Smooth muscle cell (in vitro differentiated cells): ENCODE results near the gene EFL1. TPM values are rescaled to one million over a fixed set of nuclear protein-coding genes. Genes with fewer than 3 reads are reported as not detected.
"Not testable (repeated sequence)": the region's sequence is repeated elsewhere in the genome, so short reads cannot be mapped to it uniquely, and the experiment has no call there.

Source experiments
- DNase-seq: peaks from one replicate; lab custom pipeline; 2025; ENCODE audit not compliant: unreplicated experiment; lab: John Stamatoyannopoulos, UW
- H2AFZ ChIP-seq: fragments of 200-600 bp; sonication (generic); 2 replicates; pipeline ENCODE4 v1.6.0; 2016; ENCODE audit warnings: antibody characterized with exemption, low read depth, mild to moderate bottlenecking
- H3F3A ChIP-seq: fragments of 200-600 bp; sonication (generic); 2 replicates; pipeline ENCODE4 v1.6.0; 2017; ENCODE audit warnings: antibody characterized with exemption, low read depth
- H3K27ac ChIP-seq: fragments of 200-600 bp; sonication (generic); 2 replicates; pipeline ENCODE4 v1.5.1; 2016; ENCODE audit warnings: low read depth, mild to moderate bottlenecking
- H3K27me3 ChIP-seq: fragments of 200-600 bp; sonication (generic); 2 replicates; pipeline ENCODE4 v1.6.1; 2016; ENCODE audit warnings: low read depth, mild to moderate bottlenecking
- H3K36me3 ChIP-seq: fragments of 200-600 bp; sonication (generic); 2 replicates; pipeline ENCODE4 v1.5.1; 2016; ENCODE audit warnings: low read depth
- H3K4me1 ChIP-seq: fragments of 200-600 bp; sonication (generic); 2 replicates; pipeline ENCODE4 v1.5.1; 2016; ENCODE audit warnings: low read depth
- H3K4me2 ChIP-seq: fragments of 200-600 bp; sonication (generic); 2 replicates; pipeline ENCODE4 v1.6.0; 2016; ENCODE audit warnings: mild to moderate bottlenecking
- H3K4me3 ChIP-seq: fragments of 200-600 bp; sonication (generic); 2 replicates; pipeline ENCODE4 v1.5.1; 2016; ENCODE audit warnings: mild to moderate bottlenecking
- H3K79me2 ChIP-seq: fragments of 200-600 bp; sonication (generic); 2 replicates; pipeline ENCODE4 v1.6.0; 2016; ENCODE audit warnings: low read depth, mild to moderate bottlenecking
- H3K9ac ChIP-seq: fragments of 200-600 bp; sonication (generic); 2 replicates; pipeline ENCODE4 v1.6.0; 2016; ENCODE audit warnings: low read depth
- H3K9me3 ChIP-seq: fragments of 200-600 bp; sonication (generic); replicated peaks from 2 replicates; pipeline ENCODE4 v1.5.1; 2016; ENCODE audit warnings: low read depth
- H4K20me1 ChIP-seq: fragments of 200-600 bp; sonication (generic); 2 replicates; pipeline ENCODE4 v1.6.0; 2016; ENCODE audit warnings: low read depth
- CTCF ChIP-seq: fragments of 200-600 bp; sonication (generic); IDR thresholded peaks from 2 replicates; pipeline ENCODE4 v1.5.1; 2017; ENCODE audit warnings: borderline replicate concordance, mild to moderate bottlenecking, antibody characterized with exemption; ENCODE audit not compliant: insufficient read depth, poor library complexity, severe bottlenecking
- WGBS: methylation state at CpG from one replicate; pipeline ENCODE4 v1.1.7; 2016; ENCODE audit warnings: low lambda C conversion rate; 5-methylcytosine and 5-hydroxymethylcytosine counted together
- polyA plus RNA-seq: library from polyadenylated mRNA; unstranded; fragments of >200 nt; fragmentation: Nextera tagmentation; extraction: Ambion mirVana; gene quantifications from 2 replicates; pipeline ENCODE4 v1.2.1, GENCODE V29; 2016
- total RNA-seq: library from RNA; depleted of rRNA; stranded (reverse); fragments of >200 nt; gene quantifications from 2 replicates; pipeline ENCODE4 v1.2.3, GENCODE V29; 2014

EFL1 gene
- total and polyA plus RNA-seq, 2 experiments from 2014 or later = 4.5 to 12.8 TPM

- Histone ChIP-seq H3F3A (no peaks in the 10 kb centered on the region), H4K20me1 (no peaks in the 10 kb centered on the region), H3K79me2 (no peaks in the 10 kb centered on the region), H3K9me3 (no peaks in the 10 kb centered on the region), H3K4me1 (peaks cover 3% of the 10 kb centered on the region), H3K27ac (no peak overlapping the region), H3K4me3 (no peak overlapping the region), H3K27me3 (no peaks in the 10 kb centered on the region), H2AFZ (no peak overlapping the region), H3K36me3 (peaks cover 3% of the 10 kb centered on the region), H3K4me2 (no peak overlapping the region), H3K9ac (no peak overlapping the region)
- no peak for DNase-seq
- WGBS = 64% methylated on average over 2 of the region's 2 CpGs
- TF ChIP-seq CTCF = no peak
These were observed 30.7 kb downstream of the EFL1 start for GRCh38 chr15:82231842-82232241.

- no peaks in the 10 kb centered on the region for H3F3A ChIP-seq
- H3K4me3 ChIP-seq = no peak overlapping the region
- no peak for DNase-seq
- no peaks in the 10 kb centered on the region for H4K20me1 ChIP-seq
- no peak overlapping the region for H3K4me2 ChIP-seq
- no peaks in the 10 kb centered on the region for H3K27me3 ChIP-seq
- H3K27ac ChIP-seq = no peak overlapping the region
- WGBS = 81% methylated on average over 2 of the region's 2 CpGs
- no peak overlapping the region for H3K9ac ChIP-seq
- H3K9me3 ChIP-seq = no peaks in the 10 kb centered on the region
- peaks cover 3% of the 10 kb centered on the region for H3K36me3 ChIP-seq
- no peak for TF ChIP-seq CTCF
- peaks cover 3% of the 10 kb centered on the region for H3K4me1 ChIP-seq
- no peak overlapping the region for H2AFZ ChIP-seq
- H3K79me2 ChIP-seq = no peaks in the 10 kb centered on the region
These were observed 31.3 kb downstream of the EFL1 start for GRCh38 chr15:82231233-82231632.

GRCh38 chr15:82228750-82229149, 33.8 kb downstream of the EFL1 start:
- no peak for TF ChIP-seq CTCF

GRCh38 chr15:82221535-82221934, 41.0 kb downstream of the EFL1 start:
- H3K9ac ChIP-seq, H3K79me2 ChIP-seq, H3F3A ChIP-seq, H4K20me1 ChIP-seq, H3K36me3 ChIP-seq, H2AFZ ChIP-seq, H3K9me3 ChIP-seq, DNase-seq, H3K4me3 ChIP-seq, H3K27me3 ChIP-seq, H3K4me2 ChIP-seq, H3K4me1 ChIP-seq, H3K27ac ChIP-seq: not testable (repeated sequence)
- 76% methylated on average over 2 of the region's 2 CpGs for WGBS
- TF ChIP-seq CTCF = peak; percentile 5

More at GRCh38 chr15:82228750-82229149, 33.8 kb downstream of the EFL1 start:
- DNase-seq = no peak
- WGBS = 91% methylated on average over 1 of the region's 1 CpG
- Histone ChIP-seq H3K79me2 (no peaks in the 10 kb centered on the region), H3K4me3 (no peak overlapping the region), H3F3A (no peaks in the 10 kb centered on the region), H2AFZ (no peak overlapping the region), H4K20me1 (no peaks in the 10 kb centered on the region), H3K4me1 (peaks cover 3% of the 10 kb centered on the region), H3K36me3 (peaks cover 3% of the 10 kb centered on the region), H3K4me2 (no peak overlapping the region), H3K27me3 (no peaks in the 10 kb centered on the region), H3K9ac (no peak overlapping the region), H3K27ac (no peak overlapping the region), H3K9me3 (no peaks in the 10 kb centered on the region)

- not testable (repeated sequence) for H3K36me3 ChIP-seq, H2AFZ ChIP-seq, H3K27me3 ChIP-seq, H3K27ac ChIP-seq, H3K79me2 ChIP-seq, H3K9ac ChIP-seq, H3K4me2 ChIP-seq, H3K9me3 ChIP-seq, H3K4me1 ChIP-seq, H3F3A ChIP-seq, H3K4me3 ChIP-seq, DNase-seq, H4K20me1 ChIP-seq
- WGBS = 92% methylated on average over 2 of the region's 2 CpGs
These were observed 46.4 kb downstream of the EFL1 start for GRCh38 chr15:82216092-82216491.

DNA sequence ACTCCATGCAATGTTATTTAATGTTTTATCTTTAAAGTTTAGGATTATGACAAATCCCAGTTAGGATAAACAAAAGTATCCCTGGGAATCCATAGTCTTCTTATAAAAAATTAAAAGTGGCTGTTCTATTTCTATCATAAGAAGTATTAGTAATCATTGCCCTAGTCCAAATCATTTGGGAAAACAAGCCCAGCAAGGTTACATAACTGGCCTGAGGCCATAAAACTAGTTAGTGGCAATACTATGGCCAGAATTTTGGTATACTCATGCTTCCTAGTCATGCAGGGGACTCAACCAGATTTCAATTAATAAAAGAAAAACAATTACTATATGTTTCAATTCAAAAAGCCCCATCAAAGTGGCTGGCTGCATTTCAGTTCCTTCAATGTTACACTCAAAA, 50.3 kb downstream of the EFL1 start:
- not testable (repeated sequence) for H3K9me3 ChIP-seq, H3K27ac ChIP-seq, H3F3A ChIP-seq, H3K4me1 ChIP-seq, DNase-seq, H3K9ac ChIP-seq, H3K36me3 ChIP-seq, H3K27me3 ChIP-seq, H3K4me3 ChIP-seq, H2AFZ ChIP-seq, H4K20me1 ChIP-seq, H3K79me2 ChIP-seq, H3K4me2 ChIP-seq
